ENCODE results near the gene SEMA5B.

DNA sequence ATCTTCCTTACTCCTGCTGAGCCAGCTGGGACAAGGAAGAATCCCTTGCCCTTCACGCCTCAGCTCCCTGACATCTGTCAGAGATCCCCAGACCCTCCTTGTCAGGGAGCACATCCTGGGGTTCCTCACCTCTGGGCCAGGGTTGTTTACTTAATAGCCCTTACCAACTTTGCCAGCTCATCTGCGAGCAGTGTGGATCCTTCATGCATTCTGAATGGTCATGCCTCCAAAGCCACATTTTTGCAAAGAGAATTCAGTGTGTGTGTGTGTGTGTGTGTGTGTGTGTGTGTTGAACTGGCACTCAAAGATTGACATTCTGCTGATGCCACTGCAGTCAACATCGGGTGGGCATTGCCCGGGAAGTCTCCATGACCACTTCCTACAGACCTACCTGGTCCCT lies 120.1 kb downstream of the SEMA5B start:
- TF ChIP-seq POLR2A (IDR thresholded peaks at IDR 0.05; ENCODE audit: low read length) (no peak), GATA1 (IDR thresholded peaks at IDR 0.05; ENCODE audit: low read depth, low read length) (no peak)

All from erythroblast (primary cell).